Stomach (tissue), 4 donors: ENCODE data around the gene RHOBTB1.

Source experiments
- CTCF ChIP-seq, 7 experiments: fragments of 450-650 bp in 4 of 7; fragments of 200-600 bp in 3 of 7; sonication (generic) in 3 of 7; IDR thresholded peaks; one replicate each; pipeline ENCODE4 v1.5.1; 2016 to 2019; ENCODE audit warnings: antibody characterized with exemption in 7 of 7, control low read depth in 2 of 7, mild to moderate bottlenecking in 1 of 7
- POLR2A ChIP-seq, 4 donors: fragments of 450-650 bp; IDR thresholded peaks; one replicate each; pipeline ENCODE4 v1.6.1; 2016; ENCODE audit warnings: antibody characterized with exemption in 4 of 4, control low read depth in 2 of 4, mild to moderate bottlenecking in 1 of 4, moderate library complexity in 1 of 4
- POLR2AphosphoS5 ChIP-seq, 3 donors: sonication (generic); formaldehyde crosslinking; IDR thresholded peaks; one replicate each; pipeline ENCODE4 v1.6.1; 2016; ENCODE audit warnings: antibody characterized with exemption in 3 of 3

GRCh38 chr10:60910543-60910942 is 33.4 kb downstream of the RHOBTB1 start:
- TF ChIP-seq CTCF (IDR thresholded peaks at IDR 0.05) = no peak
- peak in 2 of 3 donors; percentile 41 to 84 for TF ChIP-seq POLR2AphosphoS5 (IDR thresholded peaks at IDR 0.05)
- TF ChIP-seq POLR2A (IDR thresholded peaks at IDR 0.05) = no peak
